Mammary epithelial cell (primary cell): ENCODE data around the gene RSL1D1.

Experiments used
- CTCF ChIP-seq, 2 donors: IDR thresholded peaks in 1 of 2; conservative IDR thresholded peaks in 1 of 2; 2 replicates each; pipeline ENCODE4 v1.5.1; 2011 to 2012; ENCODE audit warnings: inconsistent platforms in 2 of 2, low read length in 2 of 2, mild to moderate bottlenecking in 2 of 2, control low read depth in 1 of 2, low read depth in 1 of 2; ENCODE audit not compliant: insufficient read depth in 1 of 2; ENCODE audit errors: extremely low read depth in 1 of 2
- EZH2 ChIP-seq: IDR thresholded peaks from 2 replicates; pipeline ENCODE4 v1.6.1; 2012; ENCODE audit warnings: low read length, inconsistent platforms, borderline replicate concordance

GRCh38 chr16:11876306-11876705 is 25.0 kb upstream of the RSL1D1 start:
- no peak for TF ChIP-seq CTCF (conservative IDR thresholded peaks at IDR 0.05 in 1 of 2, IDR thresholded peaks at IDR 0.05 in 1 of 2; ENCODE audit: extremely low read depth in 1 of 2, insufficient read depth in 1 of 2, low read depth in 1 of 2, low read length in 2 of 2)
- TF ChIP-seq EZH2, result no peak
